Measurements from ENCODE around the gene SFTPB.

DNA sequence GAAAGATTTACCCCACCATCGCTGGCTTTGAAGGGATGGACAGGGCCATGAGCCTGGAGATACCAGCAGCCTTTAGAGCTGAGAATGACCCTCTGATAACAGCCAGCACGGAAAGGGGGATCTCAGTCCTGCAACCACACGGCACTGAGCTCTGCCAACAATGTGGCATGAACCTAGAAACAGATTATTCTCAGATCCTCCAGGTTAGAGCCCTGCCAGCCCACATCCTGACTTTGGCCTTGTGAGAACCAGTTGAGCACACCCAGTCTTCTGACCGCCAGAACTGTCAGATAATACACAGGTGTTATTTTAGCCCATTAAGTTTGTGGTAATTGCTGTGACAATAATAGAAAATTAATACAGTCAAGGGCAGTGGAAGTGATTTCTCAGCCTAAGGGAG, 16.8 kb upstream of the SFTPB start:
- TF ChIP-seq, protein P1, sequence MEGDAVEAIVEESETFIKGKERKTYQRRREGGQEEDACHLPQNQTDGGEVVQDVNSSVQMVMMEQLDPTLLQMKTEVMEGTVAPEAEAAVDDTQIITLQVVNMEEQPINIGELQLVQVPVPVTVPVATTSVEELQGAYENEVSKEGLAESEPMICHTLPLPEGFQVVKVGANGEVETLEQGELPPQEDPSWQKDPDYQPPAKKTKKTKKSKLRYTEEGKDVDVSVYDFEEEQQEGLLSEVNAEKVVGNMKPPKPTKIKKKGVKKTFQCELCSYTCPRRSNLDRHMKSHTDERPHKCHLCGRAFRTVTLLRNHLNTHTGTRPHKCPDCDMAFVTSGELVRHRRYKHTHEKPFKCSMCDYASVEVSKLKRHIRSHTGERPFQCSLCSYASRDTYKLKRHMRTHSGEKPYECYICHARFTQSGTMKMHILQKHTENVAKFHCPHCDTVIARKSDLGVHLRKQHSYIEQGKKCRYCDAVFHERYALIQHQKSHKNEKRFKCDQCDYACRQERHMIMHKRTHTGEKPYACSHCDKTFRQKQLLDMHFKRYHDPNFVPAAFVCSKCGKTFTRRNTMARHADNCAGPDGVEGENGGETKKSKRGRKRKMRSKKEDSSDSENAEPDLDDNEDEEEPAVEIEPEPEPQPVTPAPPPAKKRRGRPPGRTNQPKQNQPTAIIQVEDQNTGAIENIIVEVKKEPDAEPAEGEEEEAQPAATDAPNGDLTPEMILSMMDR (conservative IDR thresholded peaks at IDR 0.05; ENCODE audit: low read length), result no peak
- TF ChIP-seq EZH2phosphoT487 (IDR thresholded peaks at IDR 0.05; ENCODE audit: borderline replicate concordance, low read depth, low read length), result no peak
